ENCODE measurements around the gene CCDC81. TPM values are rescaled to one million over a fixed set of nuclear protein-coding genes. Genes with fewer than 3 reads are reported as not detected.

Gene CCDC81
- total RNA-seq, 2 experiments from 2014 or later: 0.64 to 0.94 TPM

DNA sequence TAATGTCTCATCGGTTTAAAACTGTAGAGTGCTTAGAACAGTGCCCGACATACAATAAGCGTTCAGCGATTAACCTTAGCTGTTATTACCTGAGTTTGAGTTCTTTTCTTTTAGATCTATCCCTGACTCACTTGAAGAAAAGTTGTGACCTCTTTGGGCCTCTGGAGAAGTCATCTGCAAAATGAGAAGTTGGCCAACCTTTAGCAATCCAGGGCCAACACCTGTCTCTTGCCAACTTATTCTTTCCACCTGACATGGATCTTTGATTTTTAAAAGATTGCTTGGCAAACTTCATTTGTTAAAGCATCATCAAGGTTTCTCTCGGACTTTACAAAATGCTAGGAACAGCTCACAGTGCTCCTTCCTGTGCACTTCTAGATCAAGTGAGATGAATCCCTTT lies 89.3 kb downstream of the CCDC81 start:
- H3K27me3 Mint-ChIP-seq: no peaks in the 10 kb centered on the region
- H3K36me3 Mint-ChIP-seq (ENCODE audit: low read depth): no peaks in the 10 kb centered on the region
- no peaks in the 10 kb centered on the region for H3K4me1 Mint-ChIP-seq
- no peak overlapping the region for H3K4me3 Mint-ChIP-seq
- CTCF ChIA-PET: interaction anchor here (0.7 to 2.6 kb wide), 3 partner anchors 17 to 609 kb away, joined by 3 to 8 read pairs (median 4); partner anchors contain the start of gene CCDC83
- no peak for DNase-seq
- H3K9me3 Mint-ChIP-seq: peaks cover 3% of the 10 kb centered on the region
- POLR2A ChIA-PET: no interaction called here
- no peak overlapping the region for H3K27ac Mint-ChIP-seq

DNA sequence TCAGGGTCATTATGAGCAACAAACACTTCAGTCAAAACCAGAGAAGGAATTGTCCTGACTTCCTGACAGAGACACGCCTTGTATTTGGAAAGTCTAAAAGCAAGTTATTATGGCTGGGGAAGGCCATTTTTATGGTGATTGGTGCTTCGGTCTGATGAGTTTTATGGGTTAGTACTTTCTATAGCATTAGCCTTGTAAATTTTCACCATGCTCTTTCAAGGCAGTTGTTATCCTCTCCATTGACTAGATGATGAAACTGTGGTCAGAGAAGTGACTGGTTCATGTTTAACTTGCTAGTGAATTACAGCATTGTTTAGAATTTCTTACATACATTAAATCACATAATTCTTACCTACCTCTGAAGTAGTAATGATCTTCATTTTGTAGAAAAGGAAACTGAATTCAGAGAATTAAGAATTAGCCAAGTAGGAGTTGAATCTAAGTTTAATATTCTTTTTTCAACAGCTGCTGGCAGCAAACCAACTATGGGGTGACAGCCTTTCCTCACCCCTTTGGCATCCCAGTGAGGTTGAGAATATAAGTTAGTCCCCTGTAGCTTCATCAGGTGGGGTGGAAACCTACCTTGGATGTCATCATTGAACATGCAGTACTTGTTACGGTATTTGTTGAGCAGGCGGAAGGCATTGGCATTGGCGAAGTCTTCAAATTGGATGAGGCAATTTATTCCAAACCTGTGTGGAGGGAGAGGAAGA lies 90.0 kb downstream of the CCDC81 start:
- DNase-seq: no peak
- H3K36me3 Mint-ChIP-seq (ENCODE audit: low read depth): no peaks in the 10 kb centered on the region
- ChIA-PET CTCF (interaction anchor here (2.6 kb wide), 1 partner anchor 18 kb away, joined by 8 read pairs; no protein-coding TSS in a partner anchor), POLR2A (no interaction called here)
- no peak overlapping the region for H3K4me3 Mint-ChIP-seq
- H3K27me3 Mint-ChIP-seq: no peaks in the 10 kb centered on the region
- H3K9me3 Mint-ChIP-seq: peaks cover 3% of the 10 kb centered on the region
- H3K27ac Mint-ChIP-seq: no peak overlapping the region
- H3K4me1 Mint-ChIP-seq: no peaks in the 10 kb centered on the region

DNA sequence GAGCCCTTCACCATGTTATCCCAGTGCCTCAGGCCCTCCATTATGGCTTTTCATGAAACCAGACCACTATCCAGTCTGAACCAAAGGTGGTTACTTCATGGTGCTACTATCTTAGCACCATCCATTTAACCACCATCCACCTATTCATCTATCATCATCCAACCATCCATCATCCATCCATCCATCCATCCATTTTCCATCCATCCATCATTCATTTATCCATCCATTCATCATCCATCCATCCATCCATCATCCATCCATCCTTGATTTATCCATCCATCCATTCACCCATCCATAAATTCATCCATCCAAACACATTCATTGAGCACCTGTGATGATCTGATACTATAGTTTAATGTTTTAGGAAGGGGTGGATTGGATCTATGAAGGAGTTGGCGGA lies 93.5 kb downstream of the CCDC81 start:
- CTCF ChIA-PET: no interaction called here
- H3K27me3 Mint-ChIP-seq: no peaks in the 10 kb centered on the region
- no peaks in the 10 kb centered on the region for H3K36me3 Mint-ChIP-seq (ENCODE audit: low read depth)
- H3K27ac Mint-ChIP-seq: no peak overlapping the region
- POLR2A ChIA-PET: no interaction called here
- no peak for DNase-seq
- H3K4me3 Mint-ChIP-seq: no peak overlapping the region
- H3K4me1 Mint-ChIP-seq: no peaks in the 10 kb centered on the region
- peaks cover 3% of the 10 kb centered on the region for H3K9me3 Mint-ChIP-seq

DNA sequence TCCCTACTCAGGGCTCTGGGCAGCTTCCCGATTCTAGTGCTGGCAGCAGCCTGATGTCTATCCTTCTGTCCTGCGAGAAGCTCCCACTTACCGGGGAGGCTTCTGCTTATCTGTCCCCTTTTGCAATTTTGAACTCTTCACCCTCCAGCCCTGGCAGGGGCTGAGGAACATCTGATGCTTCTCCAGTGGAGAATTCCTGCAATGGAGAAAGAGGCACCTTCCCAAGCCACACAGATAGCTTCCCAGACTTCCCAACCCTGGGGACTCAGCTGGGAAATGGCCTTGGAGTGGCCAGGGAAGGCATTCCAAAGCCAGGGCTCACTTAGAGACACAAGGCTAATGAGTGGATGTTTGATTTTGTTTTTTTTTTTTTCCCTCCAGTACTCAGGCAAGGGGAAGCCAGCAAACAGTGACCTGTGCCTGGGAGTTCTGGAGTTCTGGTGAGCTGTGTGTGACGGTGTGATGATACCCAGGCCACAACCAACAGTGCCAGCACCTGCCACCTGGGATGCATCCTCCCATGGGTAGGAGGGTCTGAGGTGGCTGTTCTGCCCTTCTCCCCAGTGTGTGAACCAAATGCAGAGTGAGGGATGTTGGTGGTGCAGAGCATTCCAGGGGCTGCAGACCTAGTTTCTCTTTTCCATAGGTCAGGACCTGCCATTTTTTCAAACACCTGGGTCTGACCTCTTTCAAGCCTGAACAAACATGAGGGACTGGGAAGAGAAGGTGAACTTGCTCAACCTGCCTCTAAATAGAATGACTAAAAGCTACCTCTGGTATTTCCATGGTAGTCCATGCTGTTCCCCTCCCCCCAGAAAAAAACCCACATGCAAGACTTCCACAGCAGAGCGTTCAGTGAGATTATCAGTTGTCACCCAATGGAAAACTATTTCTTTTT lies 95.1 kb downstream of the CCDC81 start:
- no peak overlapping the region for H3K4me3 Mint-ChIP-seq
- DNase-seq: no peak
- H3K9me3 Mint-ChIP-seq: peaks cover 3% of the 10 kb centered on the region
- H3K36me3 Mint-ChIP-seq (ENCODE audit: low read depth): no peaks in the 10 kb centered on the region
- ChIA-PET CTCF (interaction anchor here (0.6 to 0.9 kb wide), 2 partner anchors 75 to 591 kb away, joined by 4 to 5 read pairs; no protein-coding TSS in a partner anchor), POLR2A (interaction anchor here (0.8 kb wide), 1 partner anchor 984 kb away, joined by 3 read pairs; no protein-coding TSS in a partner anchor)
- no peaks in the 10 kb centered on the region for H3K4me1 Mint-ChIP-seq
- no peak overlapping the region for H3K27ac Mint-ChIP-seq
- no peaks in the 10 kb centered on the region for H3K27me3 Mint-ChIP-seq

Other genes starting within 250 kb of the CCDC81 start
- gene EED, start 130.1 kb upstream of the CCDC81 start, total RNA-seq: 10 to 100 TPM; 46.3 to 50.3 TPM
- gene HIKESHI, start 72.6 kb upstream of the CCDC81 start, total RNA-seq: 10 to 100 TPM; 35.8 to 46.7 TPM